HepG2 (cell line): ENCODE measurements around the gene RABEP1. TPM values are rescaled to one million over a fixed set of nuclear protein-coding genes. Genes with fewer than 3 reads are reported as not detected.

ENCODE experiments used
- ARID5B ChIP-seq: IDR thresholded peaks from 2 replicates; pipeline ENCODE4 v1.4.0; 2020; ENCODE audit warnings: mild to moderate bottlenecking, missing genetic modification reagents
- CREM ChIP-seq, 2 experiments: sonication (generic) in 1 of 2; formaldehyde crosslinking in 1 of 2; IDR thresholded peaks; 2 replicates each; pipeline versions ENCODE4 v1.4.0 to v1.6.1; 2016 to 2020; ENCODE audit warnings: antibody characterized with exemption in 1 of 2, mild to moderate bottlenecking in 1 of 2, missing genetic modification reagents in 1 of 2
- ELF4 ChIP-seq: sonication (generic); formaldehyde crosslinking; IDR thresholded peaks from 2 replicates; pipeline ENCODE4 v1.5.0; 2020; ENCODE audit warnings: missing genetic modification reagents, mild to moderate bottlenecking, moderate library complexity, borderline replicate concordance
- FOSL2 ChIP-seq: sonication (generic); formaldehyde crosslinking; IDR thresholded peaks from 2 replicates; pipeline ENCODE4 v1.4.0; 2020; ENCODE audit warnings: missing genetic modification reagents
- FOXC1 ChIP-seq: sonication (generic); formaldehyde crosslinking; IDR thresholded peaks from 2 replicates; pipeline ENCODE4 v1.8.0; 2022; ENCODE audit warnings: mild to moderate bottlenecking, missing genetic modification reagents, borderline replicate concordance
- FOXK2 ChIP-seq: fragments of 450-650 bp; IDR thresholded peaks from 2 replicates; pipeline ENCODE4 v1.6.1; 2016
- FOXP1 ChIP-seq, 2 experiments: fragments of 450-650 bp in 1 of 2; IDR thresholded peaks; 2 replicates each; pipeline ENCODE4 v1.6.1; 2017 to 2018; ENCODE audit warnings: antibody characterized with exemption in 1 of 2
- HIVEP1 ChIP-seq: sonication (generic); formaldehyde crosslinking; IDR thresholded peaks from 2 replicates; pipeline ENCODE4 v1.4.0; 2020; ENCODE audit warnings: mild to moderate bottlenecking, missing genetic modification reagents
- HNF4A ChIP-seq: sonication (generic); formaldehyde crosslinking; IDR thresholded peaks from 2 replicates; pipeline ENCODE4 v1.4.0; 2020; ENCODE audit warnings: missing genetic modification reagents
- HNRNPL ChIP-seq: fragments of 200-400 bp; formaldehyde crosslinking; IDR thresholded peaks from 2 replicates; pipeline ENCODE4 v1.6.1; 2017; ENCODE audit warnings: mild to moderate bottlenecking, low read depth, low read length
- HOMEZ ChIP-seq: IDR thresholded peaks from 2 replicates; pipeline ENCODE4 v1.6.1; 2016; ENCODE audit warnings: low read depth
- KDM3A ChIP-seq: IDR thresholded peaks from 2 replicates; pipeline ENCODE4 v1.6.1; 2018; ENCODE audit warnings: low read depth, missing compliant biosample characterization
- KDM5A ChIP-seq: fragments of 200-600 bp; sonication (generic); IDR thresholded peaks from 2 replicates; pipeline ENCODE4 v1.7.0; 2018; ENCODE audit warnings: antibody characterized with exemption, mild to moderate bottlenecking, low read length, borderline replicate concordance
- MLX ChIP-seq: IDR thresholded peaks from 2 replicates; pipeline ENCODE4 v1.6.1; 2016
- TBL1XR1 ChIP-seq: fragments of 150-350 bp; IDR thresholded peaks from 2 replicates; pipeline ENCODE4 v1.6.1; 2014; ENCODE audit warnings: borderline replicate concordance, low read length; ENCODE audit not compliant: partially characterized antibody
- TERF1 ChIP-seq: sonication (generic); formaldehyde crosslinking; IDR thresholded peaks from 2 replicates; pipeline ENCODE4 v1.8.0; 2022; ENCODE audit warnings: mild to moderate bottlenecking, missing genetic modification reagents, moderate library complexity
- THAP11 ChIP-seq: IDR thresholded peaks from 2 replicates; pipeline ENCODE4 v1.6.1; 2016; ENCODE audit warnings: missing biosample characterization, missing genetic modification reagents
- ZFY ChIP-seq: sonication (generic); formaldehyde crosslinking; IDR thresholded peaks from 2 replicates; pipeline ENCODE4 v1.4.0; 2020; ENCODE audit warnings: missing genetic modification reagents
- ZNF253 ChIP-seq: sonication (generic); formaldehyde crosslinking; IDR thresholded peaks from 2 replicates; pipeline ENCODE4 v1.8.0; 2022; ENCODE audit warnings: mild to moderate bottlenecking, missing genetic modification reagents, borderline replicate concordance
- ZNF260 ChIP-seq: sonication (generic); formaldehyde crosslinking; IDR thresholded peaks from 2 replicates; pipeline ENCODE4 v1.4.0; 2020; ENCODE audit warnings: missing genetic modification reagents, low read depth, mild to moderate bottlenecking, borderline replicate concordance
- ZNF720 ChIP-seq: sonication (generic); formaldehyde crosslinking; IDR thresholded peaks from 2 replicates; pipeline ENCODE4 v1.4.0; 2020; ENCODE audit warnings: missing genetic modification reagents
- polyA plus RNA-seq, 8 experiments: library from polyadenylated mRNA; depleted of rRNA in 3 of 8; stranded (reverse) in 7 of 8; unstranded in 1 of 8; fragments of >200 nt; fragmentation: Illumina TruSeq in 4 of 8; extraction: Trizol in 4 of 8; gene quantifications; 2 replicates each; pipeline versions ENCODE4 v1.2.1 to v1.2.3, GENCODE V29; 2011 to 2016; ENCODE audit warnings: low read depth in 4 of 8, missing spikeins in 1 of 8, mixed read lengths in 1 of 8; ENCODE audit not compliant: insufficient read depth in 1 of 8
- total RNA-seq, 5 experiments: library from RNA; depleted of rRNA; stranded (reverse); fragments of >200 nt; fragmentation: Illumina TruSeq; extraction: Trizol; gene quantifications; 2 replicates each; pipeline ENCODE4 v1.2.3, GENCODE V29; 2016; ENCODE audit warnings: low read depth in 1 of 5
- TF ChIP-seq, protein P1 (sequence below): fragments of 450-650 bp; IDR thresholded peaks from 2 replicates; pipeline ENCODE4 v1.6.1; 2017

RABEP1 gene
- total and polyA plus RNA-seq, 2 of the 13 experiments (the other 11 are each of a cell fraction or from before 2014, with no cell fraction given) = 13.7 to 41.5 TPM

DNA sequence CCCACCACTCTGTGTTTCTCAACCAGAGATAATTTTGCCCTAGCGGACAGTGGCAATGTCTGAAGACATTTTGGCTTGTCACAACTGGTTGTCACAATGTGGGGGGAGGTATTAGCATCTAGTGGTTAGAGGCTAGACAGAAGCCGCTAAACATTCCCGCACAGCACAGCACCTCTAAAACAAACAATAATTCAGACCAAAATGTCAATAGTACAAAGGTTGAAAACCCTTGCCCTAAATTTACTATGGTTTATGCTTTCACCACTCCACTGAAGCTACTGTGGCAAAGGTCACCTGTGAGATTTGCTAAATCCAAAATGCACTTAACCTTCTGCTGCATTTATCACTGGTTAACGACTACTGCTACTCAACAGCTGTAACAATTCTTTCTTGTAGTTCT is 123.3 kb downstream of the RABEP1 start (continued):
- TF ChIP-seq MLX (CRISPR knock-in tag) (0 out of 2 replicates have a peak, but pooled peaks have one; percentile 34), ZNF720 (CRISPR knock-in tag) (no peak), FOSL2 (CRISPR knock-in tag) (peak; percentile 37; the same call in 1 of the 2 replicates), ZNF260 (no peak), FOXK2 (peak; percentile 47; the same call in 1 of the 2 replicates), HNF4A (peak; percentile 91), FOXP1 (IDR thresholded peaks at IDR 0.05) (peak; percentile 40; the same call in 1 of the 2 replicates), FOXP1 (CRISPR knock-in tag; IDR thresholded peaks at IDR 0.05) (peak; percentile 59), ZFY (CRISPR knock-in tag) (no peak), ZNF253 (CRISPR knock-in tag) (no peak), ARID5B (CRISPR knock-in tag) (peak; percentile 86), HOMEZ (peak; percentile 50; the same call in 1 of the 2 replicates), KDM3A (CRISPR knock-in tag) (0 out of 2 replicates have a peak, but pooled peaks have one; percentile 24), THAP11 (CRISPR knock-in tag) (peak; percentile 50; the same call in 1 of the 2 replicates), TBL1XR1 (peak; percentile 80), FOXC1 (CRISPR knock-in tag) (no peak), ELF4 (CRISPR knock-in tag) (no peak), KDM5A (no peak), CREM (IDR thresholded peaks at IDR 0.05) (peak; percentile 62; the same call in 1 of the 2 replicates), CREM (CRISPR knock-in tag; IDR thresholded peaks at IDR 0.05) (no peak), HIVEP1 (CRISPR knock-in tag) (no peak), HNRNPL (no peak), TERF1 (CRISPR knock-in tag) (no peak)
- TF ChIP-seq, protein P1, sequence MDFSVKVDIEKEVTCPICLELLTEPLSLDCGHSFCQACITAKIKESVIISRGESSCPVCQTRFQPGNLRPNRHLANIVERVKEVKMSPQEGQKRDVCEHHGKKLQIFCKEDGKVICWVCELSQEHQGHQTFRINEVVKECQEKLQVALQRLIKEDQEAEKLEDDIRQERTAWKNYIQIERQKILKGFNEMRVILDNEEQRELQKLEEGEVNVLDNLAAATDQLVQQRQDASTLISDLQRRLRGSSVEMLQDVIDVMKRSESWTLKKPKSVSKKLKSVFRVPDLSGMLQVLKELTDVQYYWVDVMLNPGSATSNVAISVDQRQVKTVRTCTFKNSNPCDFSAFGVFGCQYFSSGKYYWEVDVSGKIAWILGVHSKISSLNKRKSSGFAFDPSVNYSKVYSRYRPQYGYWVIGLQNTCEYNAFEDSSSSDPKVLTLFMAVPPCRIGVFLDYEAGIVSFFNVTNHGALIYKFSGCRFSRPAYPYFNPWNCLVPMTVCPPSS = no peak
